Liver (tissue), 9 donors: ENCODE results near the gene HNRNPM. TPM values are rescaled to one million over a fixed set of nuclear protein-coding genes. Genes with fewer than 3 reads are reported as not detected.

Experiments used
- DNase-seq: peaks from one replicate; pipeline ENCODE4 v3.0.0-alpha.2; 2017; ENCODE audit warnings: low spot score
- H3K27ac ChIP-seq, 2 donors: one replicate each; pipeline ENCODE4 v1.7.0; 2013; ENCODE audit warnings: inconsistent platforms in 2 of 2, low read length in 2 of 2, control low read depth in 1 of 2, low read depth in 1 of 2, mild to moderate bottlenecking in 1 of 2
- H3K27me3 ChIP-seq, 4 donors: one replicate each; pipeline versions ENCODE4 v1.6.1 to v1.7.0; 2013; ENCODE audit warnings: low read length in 3 of 4, inconsistent platforms in 1 of 4, mild to moderate bottlenecking in 1 of 4, moderate library complexity in 1 of 4; ENCODE audit not compliant: control insufficient read depth in 4 of 4, insufficient read depth in 4 of 4
- H3K36me3 ChIP-seq, 4 donors: one replicate each; pipeline versions ENCODE4 v1.6.1 to v1.7.0; 2013; ENCODE audit warnings: low read length in 3 of 4, mild to moderate bottlenecking in 3 of 4, low read depth in 1 of 4, moderate library complexity in 1 of 4; ENCODE audit not compliant: control insufficient read depth in 4 of 4, insufficient read depth in 3 of 4
- H3K4me1 ChIP-seq, 4 donors: one replicate each; pipeline versions ENCODE4 v1.6.1 to v1.7.0; 2013; ENCODE audit warnings: low read length in 3 of 4, mild to moderate bottlenecking in 3 of 4, moderate library complexity in 1 of 4; ENCODE audit not compliant: control insufficient read depth in 4 of 4, insufficient read depth in 4 of 4
- H3K4me3 ChIP-seq, 3 donors: one replicate each; pipeline versions ENCODE4 v1.6.1 to v1.7.0; 2013; ENCODE audit warnings: low read length in 3 of 3, control low read depth in 1 of 3, low read depth in 1 of 3, mild to moderate bottlenecking in 1 of 3
- H3K9ac ChIP-seq, 2 donors: one replicate each; pipeline ENCODE4 v1.7.0; 2013; ENCODE audit warnings: low read length in 2 of 2, mild to moderate bottlenecking in 2 of 2, moderate library complexity in 2 of 2, control low read depth in 1 of 2, low read depth in 1 of 2
- H3K9me3 ChIP-seq, 4 donors: one replicate each; pipeline versions ENCODE4 v1.6.1 to v1.7.0; 2013; ENCODE audit warnings: low read length in 3 of 4; ENCODE audit not compliant: control insufficient read depth in 4 of 4
- ATF3 ChIP-seq: IDR thresholded peaks from 2 replicates; pipeline ENCODE4 v1.6.1; 2016; ENCODE audit warnings: antibody characterized with exemption
- CTCF ChIP-seq: fragments of 150-350 bp; IDR thresholded peaks from 2 replicates; pipeline ENCODE4 v1.5.1; 2017; ENCODE audit warnings: improper control_type of control experiment, low read depth, low read length; ENCODE audit not compliant: missing input control
- FOXA2 ChIP-seq: IDR thresholded peaks from 2 replicates; pipeline ENCODE4 v1.6.1; 2016; ENCODE audit warnings: antibody characterized with exemption
- HNF4A ChIP-seq, 2 donors: conservative IDR thresholded peaks; 2 replicates each; pipeline ENCODE4 v1.6.1; 2016; ENCODE audit warnings: antibody characterized with exemption in 2 of 2, mild to moderate bottlenecking in 2 of 2
- HNF4G ChIP-seq: IDR thresholded peaks from 2 replicates; pipeline ENCODE4 v1.6.1; 2016; ENCODE audit warnings: antibody characterized with exemption
- JUND ChIP-seq, 2 donors: IDR thresholded peaks; 2 replicates each; pipeline ENCODE4 v1.6.1; 2016; ENCODE audit warnings: antibody characterized with exemption in 2 of 2
- MAX ChIP-seq: IDR thresholded peaks from 2 replicates; pipeline ENCODE4 v1.6.1; 2016; ENCODE audit warnings: antibody characterized with exemption
- REST ChIP-seq: IDR thresholded peaks from 2 replicates; pipeline ENCODE4 v1.6.1; 2016; ENCODE audit warnings: antibody characterized with exemption, mild to moderate bottlenecking
- SP1 ChIP-seq: IDR thresholded peaks from 2 replicates; pipeline ENCODE4 v1.6.1; 2018; ENCODE audit warnings: antibody characterized with exemption, mild to moderate bottlenecking
- TAF1 ChIP-seq: conservative IDR thresholded peaks from 2 replicates; pipeline ENCODE4 v1.6.1; 2016; ENCODE audit warnings: antibody characterized with exemption, mild to moderate bottlenecking
- ZBTB33 ChIP-seq: IDR thresholded peaks from 2 replicates; pipeline ENCODE4 v1.6.1; 2016; ENCODE audit warnings: antibody characterized with exemption
- WGBS: extraction: QIAGEN DNeasy Blood & Tissue Kit; methylation state at CpG from one replicate; pipeline ENCODE4 v1.1.7; 2013; 5-methylcytosine and 5-hydroxymethylcytosine counted together
- polyA plus RNA-seq, 2 donors: library from polyadenylated mRNA; stranded (reverse) in 1 of 2; unstranded in 1 of 2; fragments of 200-250 nt in 1 of 2; fragments of >200 nt in 1 of 2; fragmentation: Nextera tagmentation in 1 of 2; extraction: Ambion mirVana in 1 of 2; gene quantifications; one replicate each; pipeline versions ENCODE4 v1.2.1 to v1.2.3, GENCODE V29; 2013 to 2015
- total RNA-seq, 2 donors: library from RNA; depleted of rRNA; stranded (reverse); fragments of >200 nt; gene quantifications; one replicate each; pipeline ENCODE4 v1.2.3, GENCODE V29; 2014
- donor health status: healthy.
- donor health status: healthy.
- donor health status: healthy.
- donor health status: healthy.
- donor health status: healthy.

HNRNPM gene
- total and polyA plus RNA-seq, 4 donors: 39.4 to 86.9 (median 70.7) TPM

GRCh38 chr19:8401981-8402411, 42.8 kb upstream of the HNRNPM start:
- peaks cover 0 to 10% (median 3%) of the 10 kb centered on the region in 4 donors for H3K4me1 ChIP-seq
- H3K9me3 ChIP-seq: no peaks in the 10 kb centered on the region
- 95% methylated on average over 21 of the region's 21 CpGs for WGBS
- peaks cover 12 to 39% (median 19%) of the 10 kb centered on the region in 4 donors for H3K36me3 ChIP-seq
- H3K9ac ChIP-seq: no peak overlapping the region
- TF ChIP-seq ATF3 (no peak), ZBTB33 (no peak), JUND (IDR thresholded peaks at IDR 0.05) (no peak), CTCF (no peak)
- H3K4me3 ChIP-seq: no peak overlapping the region
- H3K27ac ChIP-seq: no peak overlapping the region
- DNase-seq: no peak
- H3K27me3 ChIP-seq: no peaks in the 10 kb centered on the region

GRCh38 chr19:8403098-8403819, 41.5 kb upstream of the HNRNPM start:
- no peak for DNase-seq
- Histone ChIP-seq H3K9ac (no peak overlapping the region), H3K36me3 (peaks cover 12 to 38% (median 19%) of the 10 kb centered on the region in 4 donors), H3K9me3 (no peaks in the 10 kb centered on the region), H3K27me3 (no peaks in the 10 kb centered on the region), H3K4me3 (no peak overlapping the region), H3K4me1 (peaks cover 0 to 6% (median 2%) of the 10 kb centered on the region in 4 donors), H3K27ac (no peak overlapping the region)
- 95% methylated on average over 44 of the region's 44 CpGs for WGBS
- no peak for TF ChIP-seq JUND (IDR thresholded peaks at IDR 0.05)
- no peak for TF ChIP-seq CTCF
- no peak for TF ChIP-seq ATF3
- TF ChIP-seq REST: no peak
- TF ChIP-seq FOXA2: no peak
- no peak for TF ChIP-seq HNF4A (conservative IDR thresholded peaks at IDR 0.05)
- TF ChIP-seq TAF1: no peak
- TF ChIP-seq MAX: no peak
- TF ChIP-seq HNF4G: no peak
- TF ChIP-seq SP1: no peak
